ENCODE results near the gene FGD4.

The FGD4 gene

DNA sequence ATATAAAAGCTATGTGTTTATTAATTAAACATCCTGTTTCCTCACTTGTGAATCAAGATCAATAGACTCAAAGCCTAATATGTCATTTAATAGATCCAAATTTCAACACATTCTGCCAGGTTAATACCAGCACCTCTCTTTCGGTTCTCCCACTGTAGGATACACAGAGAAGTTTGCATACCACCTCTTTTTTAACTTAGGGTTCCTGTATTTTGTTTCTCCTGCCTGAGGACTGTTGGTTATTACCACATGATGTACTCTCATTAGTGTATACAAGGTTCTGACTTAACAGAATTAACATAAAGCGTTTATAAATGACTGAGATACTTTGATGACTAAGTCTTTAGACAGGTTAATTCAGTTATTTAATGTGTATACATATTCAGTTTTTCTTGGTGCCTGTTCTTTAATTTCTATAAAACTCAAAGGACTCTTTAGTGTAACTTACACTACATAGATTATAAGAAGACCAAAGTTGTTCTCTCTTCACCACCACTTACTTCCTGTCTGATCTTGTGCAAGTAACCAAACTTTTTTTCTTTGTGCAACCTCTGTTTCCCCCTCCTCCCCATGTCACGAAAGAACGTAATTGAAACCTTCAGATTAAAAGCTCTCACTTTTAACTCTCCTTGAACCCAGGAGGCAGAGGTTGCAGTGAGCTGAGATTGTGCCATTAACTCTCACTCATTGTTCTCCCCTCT, 190.0 kb downstream of the FGD4 start:
- Histone ChIP-seq H3K9me3 (ENCODE audit: severe bottlenecking) (no peaks in the 10 kb centered on the region), H3K27me3 (ENCODE audit: insufficient read depth, low read depth, severe bottlenecking) (no peaks in the 10 kb centered on the region), H3K27ac (no peak overlapping the region), H3K4me3 (ENCODE audit: low read depth, low read length) (no peak overlapping the region), H3K36me3 (no peaks in the 10 kb centered on the region)
- no peak for TF ChIP-seq CTCF (IDR thresholded peaks at IDR 0.05; ENCODE audit: low read depth, low read length)
- no peak for DNase-seq

- no peak for DNase-seq
- Histone ChIP-seq H3K36me3 (no peaks in the 10 kb centered on the region), H3K4me3 (ENCODE audit: low read depth, low read length) (no peak overlapping the region), H3K27ac (no peak overlapping the region), H3K27me3 (ENCODE audit: insufficient read depth, low read depth, severe bottlenecking) (no peaks in the 10 kb centered on the region), H3K9me3 (ENCODE audit: severe bottlenecking) (no peaks in the 10 kb centered on the region)
- TF ChIP-seq CTCF (IDR thresholded peaks at IDR 0.05; ENCODE audit: low read depth, low read length) = no peak
Observed at GRCh38 chr12:32595251-32595650, 195.9 kb downstream of the FGD4 start.

DNA sequence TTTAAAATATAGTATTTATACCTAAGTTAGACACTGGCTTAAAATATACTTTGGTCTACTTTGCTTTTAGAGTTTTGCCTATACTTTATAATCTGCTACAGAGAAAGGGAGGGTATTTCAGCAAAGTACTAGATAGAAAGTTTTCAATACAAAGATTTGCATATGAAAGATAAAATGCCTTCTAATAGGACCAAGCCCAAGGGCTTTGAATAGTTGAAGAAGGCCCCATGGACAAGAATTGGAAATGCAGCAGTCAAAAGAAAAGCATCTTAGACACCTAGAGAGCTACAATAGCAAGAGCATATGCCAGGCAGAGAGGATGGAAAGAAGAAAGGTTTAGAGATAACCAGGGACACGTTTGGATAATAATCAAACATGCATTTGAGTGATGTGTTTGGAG, 196.7 kb downstream of the FGD4 start:
- Histone ChIP-seq H3K27me3 (ENCODE audit: insufficient read depth, low read depth, severe bottlenecking) (no peaks in the 10 kb centered on the region), H3K9me3 (ENCODE audit: severe bottlenecking) (no peaks in the 10 kb centered on the region), H3K36me3 (no peaks in the 10 kb centered on the region), H3K27ac (no peak overlapping the region), H3K4me3 (ENCODE audit: low read depth, low read length) (no peak overlapping the region)
- no peak for TF ChIP-seq CTCF (IDR thresholded peaks at IDR 0.05; ENCODE audit: low read depth, low read length)
- DNase-seq = no peak

- DNase-seq = no peak
- Histone ChIP-seq H3K27me3 (ENCODE audit: insufficient read depth, low read depth, severe bottlenecking) (no peaks in the 10 kb centered on the region), H3K9me3 (ENCODE audit: severe bottlenecking) (no peaks in the 10 kb centered on the region), H3K4me3 (ENCODE audit: low read depth, low read length) (no peak overlapping the region), H3K36me3 (no peaks in the 10 kb centered on the region), H3K27ac (no peak overlapping the region)
- TF ChIP-seq CTCF (IDR thresholded peaks at IDR 0.05; ENCODE audit: low read depth, low read length) = no peak
Observed at GRCh38 chr12:32598688-32599087, 199.3 kb downstream of the FGD4 start.

DNA sequence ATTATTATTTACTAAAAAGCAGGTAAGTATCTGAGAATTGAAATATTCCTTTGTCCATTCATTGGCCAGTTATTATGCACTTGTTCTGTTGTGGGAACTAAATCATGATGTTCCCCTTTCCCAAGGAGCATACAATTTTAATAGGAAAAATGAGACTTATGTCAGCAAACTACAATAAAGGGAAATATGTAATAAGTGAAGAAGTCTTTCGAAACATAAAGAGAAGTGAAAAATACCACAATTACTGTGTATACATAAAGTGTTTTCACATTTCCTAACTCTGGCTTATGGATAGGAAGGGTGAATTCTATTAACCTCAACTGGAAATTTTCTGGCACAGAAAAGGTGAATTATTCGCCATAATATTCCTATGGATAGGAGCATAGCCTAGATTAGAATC, 201.3 kb downstream of the FGD4 start:
- DNase-seq = no peak
- H3K4me3 ChIP-seq (ENCODE audit: low read depth, low read length) = no peak overlapping the region
- no peak overlapping the region for H3K27ac ChIP-seq
- H3K27me3 ChIP-seq (ENCODE audit: insufficient read depth, low read depth, severe bottlenecking) = no peaks in the 10 kb centered on the region
- TF ChIP-seq CTCF (IDR thresholded peaks at IDR 0.05; ENCODE audit: low read depth, low read length) = no peak
- H3K9me3 ChIP-seq (ENCODE audit: severe bottlenecking) = no peaks in the 10 kb centered on the region
- no peaks in the 10 kb centered on the region for H3K36me3 ChIP-seq

DNA sequence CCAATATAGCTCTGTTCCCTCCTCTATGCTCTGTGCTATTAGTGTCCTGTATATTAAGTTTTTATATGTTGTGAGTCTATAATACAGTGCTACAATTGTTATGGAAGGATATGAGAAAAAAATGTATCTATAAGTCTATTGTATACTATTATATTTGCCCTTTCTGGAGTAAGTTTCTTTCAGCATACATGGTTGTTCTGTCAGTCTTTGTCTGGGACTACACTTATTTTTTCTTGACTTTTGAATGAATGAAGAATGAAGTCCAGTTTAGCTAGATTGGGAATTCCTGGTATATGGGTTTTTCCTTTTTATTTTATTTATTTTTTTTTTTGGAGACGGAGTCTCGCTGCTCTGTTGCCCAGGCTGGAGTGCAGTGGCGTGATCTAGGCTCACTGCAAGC, 203.7 kb downstream of the FGD4 start:
- no peaks in the 10 kb centered on the region for H3K27me3 ChIP-seq (ENCODE audit: insufficient read depth, low read depth, severe bottlenecking)
- no peak for TF ChIP-seq CTCF (IDR thresholded peaks at IDR 0.05; ENCODE audit: low read depth, low read length)
- DNase-seq = no peak
- no peak overlapping the region for H3K27ac ChIP-seq
- H3K4me3 ChIP-seq (ENCODE audit: low read depth, low read length) = no peak overlapping the region
- H3K36me3 ChIP-seq = no peaks in the 10 kb centered on the region
- H3K9me3 ChIP-seq (ENCODE audit: severe bottlenecking) = no peaks in the 10 kb centered on the region
